Fibroblast of upper back skin (primary cell): ENCODE data around the gene OR5D14.

Experiments
- DNase-seq: peaks from one replicate; pipeline ENCODE4 v3.0.0-alpha.2; 2013

Gene OR5D14

GRCh38 chr11:55795256-55795655, at the start of gene OR5D14:
TSS of gene OR5D14 (plus strand) at chr11:55795556. CDS start at chr11:55795556, 0 bp downstream.
- no peak for DNase-seq

GRCh38 chr11:55773138-55773537, 22.2 kb upstream of the OR5D14 start, which contains the start of gene OR5D13:
TSS of gene OR5D13 (plus strand) at chr11:55773438. CDS start at chr11:55773438, 0 bp downstream.
- DNase-seq: no peak

GRCh38 chr11:55791606-55792005, 3.8 kb upstream of the OR5D14 start:
- no peak for DNase-seq

- no peak for DNase-seq
These were observed 2.0 kb upstream of the OR5D14 start for GRCh38 chr11:55793321-55793720.

GRCh38 chr11:55806248-55806647, 10.9 kb downstream of the OR5D14 start:
- DNase-seq: no peak

- no peak for DNase-seq
These were observed 15.7 kb downstream of the OR5D14 start, which contains the start of gene OR5L1 for GRCh38 chr11:55811067-55811466. TSS of gene OR5L1 (plus strand) at chr11:55811367. CDS start at chr11:55811467, 100 bp downstream.

- no peak for DNase-seq
These were observed 24.0 kb downstream of the OR5D14 start, which contains the start of gene OR5D18 for GRCh38 chr11:55819330-55819729. TSS of gene OR5D18 (plus strand) at chr11:55819630. CDS start at chr11:55819630, 0 bp downstream.

GRCh38 chr11:55826919-55827318, 31.6 kb downstream of the OR5D14 start, which contains the start of gene OR5L2:
TSS of gene OR5L2 (plus strand) at chr11:55827219. CDS start at chr11:55827219, 0 bp downstream.
- DNase-seq: no peak

- no peak for DNase-seq
These were observed 43.1 kb downstream of the OR5D14 start, which contains the start of gene OR5D16 for GRCh38 chr11:55838452-55838851. TSS of gene OR5D16 (plus strand) at chr11:55838752. CDS start at chr11:55838752, 0 bp downstream.
